ENCODE data around the gene POLR3H. TPM values are rescaled to one million over a fixed set of nuclear protein-coding genes. Genes with fewer than 3 reads are reported as not detected.

Gene POLR3H
- total and polyA plus RNA-seq, 2 donors (not counting 1 experiment from before 2014, with no cell fraction given): 12.4 to 32.1 TPM

DNA sequence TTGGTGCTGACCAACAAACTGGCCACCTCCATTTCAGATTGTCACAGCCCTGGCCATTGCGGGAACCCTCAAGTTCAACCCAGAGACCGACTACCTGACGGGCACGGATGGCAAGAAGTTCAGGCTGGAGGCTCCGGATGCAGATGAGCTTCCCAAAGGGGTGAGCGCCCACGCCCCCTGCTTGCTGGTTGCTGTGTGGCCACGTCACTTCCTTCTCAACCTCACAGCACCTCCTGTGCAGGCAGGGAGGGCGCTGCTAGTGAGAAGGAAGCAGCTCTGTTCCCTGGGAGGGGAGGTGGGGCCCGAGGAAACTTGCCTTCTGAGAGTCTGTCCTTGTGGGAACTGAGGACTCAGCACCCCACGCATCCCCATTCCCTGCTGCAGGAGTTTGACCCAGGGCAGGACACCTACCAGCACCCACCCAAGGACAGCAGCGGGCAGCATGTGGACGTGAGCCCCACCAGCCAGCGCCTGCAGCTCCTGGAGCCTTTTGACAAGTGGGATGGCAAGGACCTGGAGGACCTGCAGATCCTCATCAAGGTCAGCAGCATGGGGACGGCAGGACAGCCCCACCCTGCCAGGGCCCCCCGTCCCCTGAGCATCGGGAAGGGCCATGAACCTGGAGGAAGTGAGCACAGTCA lies 19.3 kb downstream of the POLR3H start:
- ATAC-seq (ENCODE audit: low read depth) (peak; percentile 45), DNase-seq (peak; percentile 57)
- H2AFZ ChIP-seq (ENCODE audit: insufficient read depth, low read depth, low read length, poor library complexity, severe bottlenecking): no peak overlapping the region
- H3K9ac ChIP-seq (ENCODE audit: low read length): no peak overlapping the region
- no peaks in the 10 kb centered on the region for H3K79me2 ChIP-seq (ENCODE audit: control insufficient read depth, insufficient read depth, low read length)
- peaks cover 0 to 68% of the 10 kb centered on the region in 2 experiments for H3K36me3 ChIP-seq (replicated peaks in 1 of 2; ENCODE audit: control extremely low read depth in 1 of 2, control insufficient read depth in 1 of 2, extremely low read depth in 1 of 2, insufficient read depth in 2 of 2, low read length in 1 of 2)
- H3K9me3 ChIP-seq (ENCODE audit: control extremely low read depth in 1 of 3, control insufficient read depth in 2 of 3, insufficient read depth in 1 of 3, low read length in 2 of 3): no peaks in the 10 kb centered on the region
- H3K4me3 Mint-ChIP-seq: no peak overlapping the region
- 53% methylated on average over 14 of the region's 17 CpGs for WGBS (ENCODE audit: insufficient coverage)
- H3K4me2 ChIP-seq (replicated peaks; ENCODE audit: low read depth, low read length, poor library complexity, severe bottlenecking): peak overlapping the region; percentile 32
- H3K27me3 Mint-ChIP-seq: no peaks in the 10 kb centered on the region
- TF ChIP-seq, protein P1, sequence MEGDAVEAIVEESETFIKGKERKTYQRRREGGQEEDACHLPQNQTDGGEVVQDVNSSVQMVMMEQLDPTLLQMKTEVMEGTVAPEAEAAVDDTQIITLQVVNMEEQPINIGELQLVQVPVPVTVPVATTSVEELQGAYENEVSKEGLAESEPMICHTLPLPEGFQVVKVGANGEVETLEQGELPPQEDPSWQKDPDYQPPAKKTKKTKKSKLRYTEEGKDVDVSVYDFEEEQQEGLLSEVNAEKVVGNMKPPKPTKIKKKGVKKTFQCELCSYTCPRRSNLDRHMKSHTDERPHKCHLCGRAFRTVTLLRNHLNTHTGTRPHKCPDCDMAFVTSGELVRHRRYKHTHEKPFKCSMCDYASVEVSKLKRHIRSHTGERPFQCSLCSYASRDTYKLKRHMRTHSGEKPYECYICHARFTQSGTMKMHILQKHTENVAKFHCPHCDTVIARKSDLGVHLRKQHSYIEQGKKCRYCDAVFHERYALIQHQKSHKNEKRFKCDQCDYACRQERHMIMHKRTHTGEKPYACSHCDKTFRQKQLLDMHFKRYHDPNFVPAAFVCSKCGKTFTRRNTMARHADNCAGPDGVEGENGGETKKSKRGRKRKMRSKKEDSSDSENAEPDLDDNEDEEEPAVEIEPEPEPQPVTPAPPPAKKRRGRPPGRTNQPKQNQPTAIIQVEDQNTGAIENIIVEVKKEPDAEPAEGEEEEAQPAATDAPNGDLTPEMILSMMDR (IDR thresholded peaks at IDR 0.05): no peak
- TF ChIP-seq EZH2 (IDR thresholded peaks at IDR 0.05; ENCODE audit: borderline replicate concordance, insufficient read depth, low read depth, low read length, poor library complexity, severe bottlenecking): no peak
- intact Hi-C loops (cut with micrococcal nuclease): no loop called here
- H3K27ac Mint-ChIP-seq: peak overlapping the region; percentile 37
- H3K27me3 ChIP-seq (replicated peaks in 1 of 4; ENCODE audit: control extremely low read depth in 1 of 4, control insufficient read depth in 3 of 4, insufficient read depth in 4 of 4, low read length in 3 of 4): no peaks in the 10 kb centered on the region
- H3K4me1 Mint-ChIP-seq: peaks cover 15% of the 10 kb centered on the region
- ChIA-PET POLR2A (no interaction called here), CTCF (interaction anchor here (0.9 to 13.2 kb wide), 5 partner anchors 20 to 126 kb away, joined by 3 to 228 read pairs (median 4); partner anchors contain the start of genes ACO2 and PHF5A)
- peaks cover 26% of the 10 kb centered on the region for H4K20me1 ChIP-seq (ENCODE audit: control insufficient read depth, insufficient read depth, low read length, poor library complexity, severe bottlenecking)
- H3K4me1 ChIP-seq (ENCODE audit: control insufficient read depth in 2 of 2, insufficient read depth in 2 of 2, low read length in 2 of 2): peaks cover 7 to 12% of the 10 kb centered on the region in 2 donors
- H3K27ac ChIP-seq (ENCODE audit: low read length in 2 of 2): peak overlapping the region in 1 of 2 donors; percentile 31
- H3K9me3 Mint-ChIP-seq (ENCODE audit: insufficient read depth): no peaks in the 10 kb centered on the region
- no peak overlapping the region for H3K4me3 ChIP-seq (ENCODE audit: control extremely low read depth in 1 of 5, extremely low read depth in 1 of 5, insufficient read depth in 1 of 5, low read depth in 2 of 5, low read length in 4 of 5)

DNA sequence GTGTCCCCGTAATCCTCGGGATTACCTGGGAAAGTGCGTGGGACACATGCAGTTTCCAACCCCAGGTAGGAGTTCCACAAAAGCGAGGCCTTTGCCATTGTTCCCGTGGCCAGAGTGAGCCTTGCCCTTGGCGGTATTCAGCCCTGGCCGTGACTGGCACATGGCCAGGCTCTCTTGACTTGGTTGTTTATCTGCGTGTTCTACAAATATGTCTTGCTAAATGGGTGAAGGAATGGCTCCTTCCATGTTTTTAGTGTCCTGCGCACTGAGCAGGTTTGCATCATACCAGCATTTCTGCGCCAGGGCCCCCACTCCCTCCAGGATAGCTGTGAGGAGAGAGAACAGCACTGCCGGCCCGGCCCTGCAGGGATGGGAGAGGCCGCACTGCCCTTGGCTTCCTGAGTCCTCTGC lies 20.0 kb downstream of the POLR3H start:
- Mint-ChIP-seq H3K4me1 (peaks cover 15% of the 10 kb centered on the region), H3K9me3 (ENCODE audit: insufficient read depth) (no peaks in the 10 kb centered on the region), H3K27ac (no peak overlapping the region), H3K27me3 (no peaks in the 10 kb centered on the region), H3K4me3 (no peak overlapping the region)
- no peaks in the 10 kb centered on the region for H3K9me3 ChIP-seq (ENCODE audit: control extremely low read depth in 1 of 3, control insufficient read depth in 2 of 3, insufficient read depth in 1 of 3, low read length in 2 of 3)
- CTCF ChIA-PET: interaction anchor here (0.9 to 13.2 kb wide), 4 partner anchors 20 to 125 kb away, joined by 3 to 228 read pairs (median 12); partner anchors contain the start of genes ACO2 and PHF5A
- no peak overlapping the region for H3K9ac ChIP-seq (ENCODE audit: low read length)
- no peak overlapping the region for H2AFZ ChIP-seq (ENCODE audit: insufficient read depth, low read depth, low read length, poor library complexity, severe bottlenecking)
- no peak overlapping the region for H3K27ac ChIP-seq (ENCODE audit: low read length in 2 of 2)
- POLR2A ChIA-PET: no interaction called here
- H3K36me3 ChIP-seq (replicated peaks in 1 of 2; ENCODE audit: control extremely low read depth in 1 of 2, control insufficient read depth in 1 of 2, extremely low read depth in 1 of 2, insufficient read depth in 2 of 2, low read length in 1 of 2): peaks cover 0 to 67% of the 10 kb centered on the region in 2 experiments
- intact Hi-C loops (cut with micrococcal nuclease): no loop called here
- peaks cover 26% of the 10 kb centered on the region for H4K20me1 ChIP-seq (ENCODE audit: control insufficient read depth, insufficient read depth, low read length, poor library complexity, severe bottlenecking)
- 92% methylated on average over 11 of the region's 13 CpGs for WGBS (ENCODE audit: insufficient coverage)
- no peaks in the 10 kb centered on the region for H3K79me2 ChIP-seq (ENCODE audit: control insufficient read depth, insufficient read depth, low read length)
- DNase-seq (no peak), ATAC-seq (ENCODE audit: low read depth) (no peak)
- peaks cover 7 to 12% of the 10 kb centered on the region in 2 donors for H3K4me1 ChIP-seq (ENCODE audit: control insufficient read depth in 2 of 2, insufficient read depth in 2 of 2, low read length in 2 of 2)
- no peaks in the 10 kb centered on the region for H3K27me3 ChIP-seq (replicated peaks in 1 of 4; ENCODE audit: control extremely low read depth in 1 of 4, control insufficient read depth in 3 of 4, insufficient read depth in 4 of 4, low read length in 3 of 4)
- TF ChIP-seq, protein P1 (IDR thresholded peaks at IDR 0.05): no peak
- TF ChIP-seq EZH2 (IDR thresholded peaks at IDR 0.05; ENCODE audit: borderline replicate concordance, insufficient read depth, low read depth, low read length, poor library complexity, severe bottlenecking): no peak
- no peak overlapping the region for H3K4me3 ChIP-seq (ENCODE audit: control extremely low read depth in 1 of 5, extremely low read depth in 1 of 5, insufficient read depth in 1 of 5, low read depth in 2 of 5, low read length in 4 of 5)
- H3K4me2 ChIP-seq (replicated peaks; ENCODE audit: low read depth, low read length, poor library complexity, severe bottlenecking): no peak overlapping the region

Measured in B cell (primary cell).